ENCODE data around the gene PSMD1.
"Not testable (repeated sequence)": the region's sequence is repeated elsewhere in the genome, so short reads cannot be mapped to it uniquely, and the experiment has no call there.

The PSMD1 gene

DNA sequence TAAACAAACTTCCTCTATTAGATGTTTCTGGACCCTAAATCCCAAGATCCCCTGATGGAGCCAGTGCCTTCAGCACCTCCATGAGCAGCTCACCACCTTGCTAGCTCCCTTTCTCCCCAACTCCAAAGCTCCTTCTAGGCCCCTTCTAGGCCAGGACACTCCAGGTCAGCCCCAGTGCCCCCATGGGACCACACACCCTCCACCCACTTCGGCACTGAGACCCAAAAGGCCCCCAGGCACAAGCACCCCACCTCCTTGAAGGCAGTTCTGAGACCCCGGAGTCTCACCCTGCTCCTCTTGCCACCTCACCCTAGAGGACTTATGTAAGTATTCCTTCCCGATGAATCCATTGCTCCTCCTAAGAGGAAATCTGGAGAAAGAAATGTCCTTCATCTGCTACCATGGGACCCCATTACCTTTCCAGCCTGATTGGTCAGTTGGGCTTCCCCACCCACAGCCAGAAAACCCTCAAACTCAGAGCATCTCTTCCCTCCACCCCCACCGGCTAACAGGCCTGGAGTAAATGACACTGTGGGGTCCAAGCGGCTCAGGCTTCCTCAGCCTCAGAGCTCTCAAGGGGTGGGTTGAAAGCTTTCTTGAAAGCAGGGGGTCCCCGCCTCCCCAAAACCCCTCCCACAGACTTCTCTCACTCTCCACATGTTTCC, 132.0 kb downstream of the PSMD1 start:
- DNase-seq = no peak

DNA sequence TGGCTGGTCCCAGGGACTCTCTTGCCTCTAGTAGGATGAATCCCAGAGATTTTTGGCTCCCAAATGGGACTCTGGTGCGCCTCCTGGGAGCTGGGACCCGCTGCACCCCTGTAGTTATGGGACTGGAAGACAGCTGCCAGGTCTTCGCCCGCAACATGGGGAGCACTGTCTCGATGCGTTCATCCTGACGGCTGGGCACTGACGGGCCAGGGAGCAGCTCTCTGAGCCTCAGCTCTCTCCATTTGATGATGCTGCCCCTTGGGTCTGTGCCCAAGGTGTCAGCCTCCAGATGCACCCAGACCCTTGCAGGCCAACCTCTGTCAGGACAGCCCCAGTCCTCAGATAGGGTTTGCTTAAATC, 132.5 kb downstream of the PSMD1 start:
- DNase-seq = no peak

DNA sequence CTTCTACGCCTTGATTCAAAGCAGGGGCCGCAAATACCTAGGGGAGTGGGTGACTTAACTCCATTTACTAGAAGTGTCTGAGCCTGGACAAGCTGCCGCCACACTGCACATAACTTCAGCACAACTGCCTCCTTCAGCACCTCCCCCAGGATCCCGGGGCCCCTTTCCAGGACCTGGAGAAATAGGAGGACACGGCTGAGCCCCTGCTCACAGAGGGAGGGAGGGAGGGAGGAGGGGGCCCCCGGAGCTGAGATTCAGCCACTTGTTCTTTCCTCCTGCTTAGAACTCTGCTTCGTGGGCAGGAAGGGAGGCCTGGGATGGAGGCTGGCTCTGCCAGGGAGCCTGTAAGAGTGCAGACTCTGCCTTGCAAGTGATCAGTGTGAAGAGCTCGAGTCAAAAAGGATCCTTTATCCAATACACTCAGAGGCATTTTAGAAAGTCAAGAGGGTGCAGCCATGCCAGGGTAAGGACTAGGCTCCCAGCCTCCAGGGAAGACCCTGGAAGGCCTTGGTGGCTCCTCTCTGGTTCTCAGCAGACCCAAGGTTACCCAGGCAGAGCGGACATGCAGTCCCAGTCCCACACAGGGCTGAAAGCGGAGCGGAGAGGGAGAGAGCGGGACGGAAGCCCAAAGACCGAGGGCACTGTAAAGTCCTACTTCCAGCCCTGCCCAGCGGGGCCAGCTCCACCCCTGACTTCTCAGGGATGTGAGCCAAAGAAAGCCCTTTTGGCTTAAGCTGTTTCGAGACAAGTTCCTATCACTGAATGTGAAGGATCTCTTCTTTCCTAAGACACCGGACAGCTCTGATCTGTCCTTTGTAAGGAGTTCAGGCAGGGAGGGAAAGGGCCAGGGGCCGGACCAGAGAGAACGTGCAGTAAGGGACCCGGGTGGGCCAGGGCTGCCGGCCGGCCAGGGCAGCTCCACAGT, 133.2 kb downstream of the PSMD1 start:
- DNase-seq = peak; percentile 35

DNA sequence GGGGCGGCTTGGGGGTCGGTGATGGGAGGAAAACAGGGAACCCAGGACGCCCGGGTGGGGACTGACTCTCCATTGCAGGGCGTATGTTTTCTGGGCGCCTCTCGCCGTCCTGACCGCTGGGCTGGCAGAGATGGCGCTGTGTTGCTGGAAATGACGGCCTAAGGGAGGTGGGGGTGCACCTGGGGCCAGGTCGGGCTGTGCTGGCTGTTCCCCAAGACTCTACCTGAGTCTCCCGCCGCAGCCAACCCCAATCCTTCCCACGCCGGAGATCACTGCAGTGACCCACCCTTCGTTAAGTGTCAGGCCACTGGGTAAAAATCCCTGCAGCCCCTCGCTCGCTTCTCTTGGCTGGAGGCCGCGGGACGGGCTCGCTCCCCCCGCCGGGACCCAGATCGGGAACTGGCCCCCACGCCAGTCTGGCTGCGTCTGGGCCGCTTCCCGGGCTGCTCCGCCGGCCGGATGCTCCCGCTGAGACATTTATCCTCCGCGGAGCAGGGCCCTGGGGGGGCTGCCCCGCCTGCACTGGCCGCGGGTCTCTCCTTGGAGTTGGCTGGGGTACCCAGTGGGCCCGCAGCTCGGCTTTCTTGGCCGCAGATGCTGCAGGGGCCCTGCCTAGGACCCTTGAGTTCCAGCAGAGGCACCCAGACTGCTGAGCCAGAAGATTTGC, 134.0 kb downstream of the PSMD1 start:
- DNase-seq = peak; percentile 69

DNA sequence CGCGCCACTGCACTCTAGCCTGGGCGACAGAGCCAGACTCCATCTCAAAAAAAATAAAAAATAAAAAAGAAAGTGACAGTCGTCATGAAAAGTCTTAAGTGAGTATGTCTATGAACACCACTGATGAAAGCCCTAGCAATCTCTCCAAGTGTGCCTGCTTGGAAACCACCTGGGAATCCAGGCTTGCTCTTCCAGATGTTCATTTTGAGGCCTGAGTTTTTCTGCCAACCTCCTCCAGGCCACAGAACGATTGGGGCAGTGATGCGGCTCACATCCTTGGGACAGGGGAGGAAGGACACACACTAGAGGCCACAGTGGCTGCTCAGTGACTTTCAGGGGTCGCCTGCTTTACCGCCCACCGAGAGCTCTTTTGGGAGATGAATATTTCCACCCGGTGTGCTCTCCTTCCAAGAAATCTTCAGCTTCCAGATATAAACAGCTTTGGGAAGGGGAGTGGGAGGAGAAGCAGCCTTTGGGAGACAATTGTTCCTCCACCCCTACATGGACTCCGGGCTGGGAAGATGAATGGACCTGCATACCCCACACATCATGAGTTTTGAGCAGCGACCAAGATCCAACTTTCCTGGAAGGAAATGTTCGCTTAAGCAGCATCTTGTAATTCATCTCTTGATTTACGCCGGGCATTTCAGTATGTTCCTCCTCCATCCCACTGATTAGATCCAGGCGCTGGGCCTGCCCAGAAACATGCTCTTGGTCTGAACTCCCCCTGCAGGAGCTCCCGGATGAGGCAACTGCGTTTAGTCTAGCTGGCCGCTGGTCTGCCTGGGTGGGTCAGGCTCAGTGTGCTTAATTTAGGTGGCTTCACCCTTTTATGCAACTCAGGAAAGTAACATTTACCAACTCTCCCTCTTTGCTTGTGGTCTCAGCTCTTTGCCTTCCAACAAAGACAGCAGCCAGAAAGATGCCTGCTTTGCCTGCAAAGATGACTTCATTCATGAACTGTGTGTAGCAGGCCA, 135.5 kb downstream of the PSMD1 start:
- DNase-seq = peak; percentile 94

DNA sequence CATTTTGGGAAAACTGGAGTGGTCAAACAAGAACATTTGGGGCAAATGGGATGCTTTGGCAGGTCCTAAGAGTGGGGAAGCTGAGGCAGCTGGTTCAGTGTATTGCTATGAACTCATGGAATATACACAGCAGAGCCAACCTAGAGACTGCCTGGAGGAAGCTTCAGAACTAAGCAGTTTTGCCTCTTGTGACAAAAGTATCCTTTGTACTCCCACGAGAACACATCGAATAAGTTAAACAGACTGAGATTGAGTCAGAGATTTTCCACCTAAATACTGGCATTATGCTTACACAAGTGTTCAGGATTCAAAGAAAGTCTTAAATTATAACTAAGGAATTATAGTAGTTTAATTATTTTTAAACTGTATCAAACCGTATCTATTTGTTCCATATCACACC, 136.5 kb downstream of the PSMD1 start:
- DNase-seq = no peak

DNA sequence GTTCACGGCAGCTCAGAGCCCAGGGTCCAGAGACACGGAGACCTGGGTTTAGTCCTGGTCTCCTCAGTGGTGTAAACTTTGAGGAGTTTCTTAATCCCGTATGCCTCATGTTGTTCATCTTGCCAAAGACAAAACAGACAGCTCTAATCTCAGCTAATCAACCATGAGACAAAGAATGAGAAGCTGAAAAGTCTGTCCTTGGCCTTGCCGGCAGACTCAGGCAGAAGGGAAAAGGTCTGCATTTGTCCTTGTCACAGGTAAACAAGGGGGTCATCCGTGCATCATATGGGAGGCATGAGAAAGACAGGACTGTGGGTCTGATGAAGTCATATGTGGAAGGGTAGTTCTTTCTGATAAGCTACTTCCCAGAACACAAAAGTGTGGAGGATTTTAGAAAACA, 139.9 kb downstream of the PSMD1 start:
- no peak for DNase-seq

DNA sequence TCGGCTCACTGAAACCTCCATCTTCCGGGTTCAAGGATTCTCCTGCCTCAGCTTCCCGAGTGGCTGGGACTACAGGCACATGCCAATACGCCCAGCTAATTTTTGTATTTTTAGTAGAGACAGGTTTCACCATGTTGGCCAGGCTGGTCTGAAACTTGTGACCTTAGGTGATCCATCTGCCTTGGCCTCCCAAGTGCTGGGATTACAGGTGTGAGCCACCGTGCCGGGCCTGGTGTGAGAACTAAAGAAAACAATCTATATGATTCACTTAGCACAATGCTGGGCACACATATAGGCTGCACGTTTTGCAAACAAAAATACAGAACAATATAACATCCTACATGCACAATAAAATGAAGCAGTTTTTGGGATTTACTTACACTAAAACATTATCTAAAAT, 140.5 kb downstream of the PSMD1 start:
- DNase-seq = not testable (repeated sequence)

DNA sequence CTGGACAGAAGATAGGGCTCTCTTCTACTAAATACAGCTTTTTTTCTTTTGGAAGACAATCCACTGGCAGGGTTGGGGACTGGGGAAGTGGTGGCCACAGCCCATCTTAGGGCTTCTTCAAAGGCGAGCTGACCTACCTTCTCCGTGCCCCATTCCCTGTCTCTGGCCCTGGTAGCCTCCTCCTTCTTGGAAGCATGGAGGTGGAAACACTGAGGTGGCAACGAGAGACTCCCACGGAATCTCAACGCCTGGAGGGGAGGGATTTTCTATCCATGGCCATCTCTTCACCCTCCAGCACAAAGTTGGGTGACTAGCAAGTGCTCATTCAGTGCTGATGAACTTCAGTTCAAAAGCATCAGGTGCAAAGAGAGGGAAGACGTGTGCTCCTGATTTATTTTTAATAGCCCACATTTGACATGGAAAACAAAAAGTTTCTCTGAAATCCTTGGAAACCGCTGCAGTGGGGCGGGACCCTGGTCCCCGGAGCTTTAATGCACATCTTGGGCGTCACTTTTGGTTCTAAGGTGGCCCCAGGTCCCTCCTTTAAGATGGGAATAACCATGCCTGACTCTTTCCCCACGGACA, 141.1 kb downstream of the PSMD1 start:
- DNase-seq = no peak

DNA sequence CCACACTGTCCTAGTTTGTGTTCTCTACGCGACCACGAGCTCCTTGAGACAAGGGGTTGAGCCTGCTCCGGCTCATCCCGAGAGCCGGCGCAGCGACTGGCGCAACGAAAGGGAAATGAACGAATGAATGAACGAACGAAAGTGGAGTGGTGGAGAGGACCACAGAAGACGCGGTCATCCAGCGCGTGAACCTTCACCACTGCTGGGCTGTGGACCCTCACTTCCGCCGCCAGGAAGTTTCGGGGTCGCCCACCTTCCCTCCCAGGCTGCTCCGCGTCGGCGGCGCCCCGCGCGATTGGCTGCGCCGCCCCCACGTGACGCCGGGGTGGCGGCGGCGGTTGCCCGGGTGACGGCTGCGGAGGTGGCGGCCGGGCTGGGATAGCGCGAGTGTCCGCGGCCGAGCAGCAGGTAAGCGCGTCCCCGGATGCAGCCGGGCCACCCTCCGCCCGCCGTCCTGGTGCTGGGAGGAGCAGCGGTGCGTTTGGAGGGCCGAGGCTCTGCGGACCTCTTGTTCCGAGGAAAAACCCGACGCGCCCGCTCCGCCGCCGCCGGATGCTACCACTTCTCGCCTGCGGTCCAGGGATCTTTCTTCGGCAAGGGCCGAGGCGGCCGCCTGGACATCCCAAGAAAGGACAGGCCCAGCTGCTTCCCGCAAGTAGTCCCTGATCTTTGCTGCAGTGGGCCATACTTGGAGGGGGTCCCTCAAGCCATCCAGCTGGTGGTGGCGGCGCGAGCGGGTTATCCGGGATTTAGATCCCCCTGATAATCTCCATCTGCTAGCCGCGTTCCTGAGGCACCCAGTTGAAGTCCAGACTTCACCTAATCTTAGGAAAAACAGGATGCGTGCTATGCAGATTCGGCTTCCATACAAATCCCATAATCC, 141.9 kb downstream of the PSMD1 start, which contains the start of gene ARMC9:
Gene ARMC9 (plus strand): TSS at position 341 of the 883 bp plus-strand sequence. CDS start 7,608 bp downstream, outside the sequence.
- DNase-seq = peak; percentile 63

DNA sequence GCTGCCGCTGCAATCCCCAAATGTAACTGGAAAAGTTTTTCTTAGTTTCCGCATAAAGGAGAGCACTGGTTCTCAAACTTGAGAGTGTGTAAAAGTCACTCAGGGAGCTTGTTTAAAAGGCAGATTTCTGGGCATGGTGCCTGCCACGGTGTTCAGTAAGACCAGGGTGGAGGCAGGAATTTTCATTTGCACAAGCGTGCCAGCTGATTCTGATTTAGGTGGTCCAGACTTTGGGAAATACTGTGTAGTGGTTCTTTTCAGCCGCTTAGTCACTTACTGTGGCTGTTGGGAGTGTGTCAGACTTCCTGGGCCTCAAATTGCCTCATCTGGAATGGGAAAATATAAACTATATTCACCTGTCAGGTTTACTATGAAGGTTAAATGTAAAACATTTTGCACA, 142.6 kb downstream of the PSMD1 start:
- DNase-seq = peak; percentile 65

DNA sequence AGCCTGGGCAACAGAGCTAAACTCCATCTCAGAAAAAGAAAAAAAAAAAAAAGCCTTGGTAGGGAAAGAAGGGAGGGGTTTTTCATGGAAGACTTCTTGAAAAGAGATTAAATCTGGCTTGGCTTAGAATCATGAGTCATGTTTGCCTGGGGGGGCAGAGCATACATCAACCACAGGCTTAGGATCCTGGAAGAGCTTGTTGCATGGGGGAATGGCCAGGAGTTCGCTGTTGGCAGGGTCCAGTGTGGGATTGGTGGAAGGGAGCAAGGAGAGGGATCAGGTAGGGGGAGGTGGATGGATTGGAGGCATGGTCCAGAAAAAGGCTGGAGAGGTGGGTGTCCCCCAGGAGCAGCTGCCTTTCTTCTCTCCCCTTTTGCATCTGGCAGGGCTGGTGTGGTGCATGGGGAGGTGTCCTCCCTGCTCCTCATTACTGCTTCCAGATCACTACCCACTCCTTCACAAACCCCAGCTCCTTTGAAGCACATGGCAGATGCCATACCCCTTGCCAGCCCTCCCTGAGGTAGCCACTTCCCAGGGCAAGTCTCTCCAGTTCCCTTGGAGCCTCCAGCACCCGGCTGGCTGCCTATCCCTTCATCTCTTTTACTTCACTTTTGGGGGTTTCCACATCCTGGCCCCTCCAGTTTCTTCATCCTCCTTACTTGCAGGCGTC, 144.3 kb downstream of the PSMD1 start:
- DNase-seq = peak; percentile 77

DNA sequence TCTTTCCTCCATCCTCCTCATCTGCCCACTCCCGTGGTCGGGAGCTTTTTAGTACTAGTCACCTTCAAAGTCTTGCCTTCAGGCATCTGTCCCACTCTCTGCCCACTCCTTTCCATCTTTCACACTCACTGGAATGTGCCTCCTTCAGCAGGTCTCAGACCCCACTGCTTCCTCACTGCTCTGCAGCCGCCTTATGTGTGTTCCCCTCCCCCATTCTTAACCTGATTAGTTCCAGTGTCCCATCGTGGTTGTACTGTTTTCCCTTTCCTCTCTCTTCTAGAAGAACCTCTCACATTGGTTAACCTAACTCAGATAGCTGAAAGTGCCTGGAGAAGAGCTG, 144.8 kb downstream of the PSMD1 start:
- DNase-seq = no peak

DNA sequence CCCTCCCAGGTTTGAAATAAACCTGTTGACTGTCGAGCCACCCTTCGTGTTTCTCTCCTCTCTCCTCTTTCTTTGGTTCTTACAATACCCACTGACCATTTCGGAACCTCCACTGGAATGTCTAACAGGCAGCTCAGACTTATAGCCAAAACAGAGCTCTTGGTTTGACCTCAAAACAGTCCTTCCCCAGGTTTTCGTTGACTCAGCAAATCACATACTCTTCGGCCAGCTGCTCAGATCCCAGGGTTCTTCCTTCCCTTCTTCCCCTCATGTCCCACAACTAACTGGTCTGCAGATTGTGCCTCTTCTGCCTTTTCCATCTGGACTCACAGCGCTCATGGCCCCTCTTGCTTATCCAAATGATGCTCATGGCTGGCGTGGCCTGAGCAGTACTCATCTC, 146.4 kb downstream of the PSMD1 start:
- no peak for DNase-seq

DNA sequence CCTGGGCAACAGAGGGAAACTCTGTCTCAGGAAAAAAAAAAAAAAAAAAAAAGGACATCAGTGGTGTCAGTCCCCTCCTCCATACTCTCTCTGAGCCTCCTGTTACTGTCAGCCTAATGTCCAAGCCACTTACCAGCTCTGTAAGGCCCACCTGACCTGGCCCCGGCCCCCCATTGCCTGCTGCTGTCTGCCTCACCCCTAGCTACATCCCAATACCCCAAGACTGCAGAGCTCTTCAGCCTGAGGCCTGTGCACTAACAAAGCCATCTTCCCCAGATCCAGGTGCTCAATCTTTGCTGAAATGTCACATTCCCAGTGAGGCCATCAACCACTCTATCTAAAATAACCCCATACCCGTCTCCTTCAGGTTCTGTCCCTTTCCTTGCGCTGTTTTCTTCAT, 147.5 kb downstream of the PSMD1 start:
- DNase-seq = no peak

DNA sequence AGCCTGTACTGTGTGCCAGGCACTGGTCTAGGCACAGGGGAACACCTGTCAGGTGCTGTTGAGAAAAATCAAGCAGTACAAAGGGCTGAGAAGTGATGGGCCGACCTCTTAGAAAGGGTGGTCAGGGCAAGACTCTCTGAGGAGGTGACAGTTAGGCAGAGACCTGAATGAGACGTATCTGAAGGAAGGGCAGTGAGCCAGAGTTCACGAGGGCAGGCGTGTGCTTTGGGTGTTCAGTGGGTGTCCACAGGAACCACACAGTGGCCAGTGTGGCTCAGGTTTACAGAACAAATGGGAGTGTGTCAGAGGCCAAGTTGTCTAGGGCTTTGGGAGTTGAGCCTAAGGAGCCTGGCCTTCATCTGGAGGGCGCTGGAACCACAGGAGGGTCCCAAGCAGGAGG, 147.9 kb downstream of the PSMD1 start:
- no peak for DNase-seq

DNA sequence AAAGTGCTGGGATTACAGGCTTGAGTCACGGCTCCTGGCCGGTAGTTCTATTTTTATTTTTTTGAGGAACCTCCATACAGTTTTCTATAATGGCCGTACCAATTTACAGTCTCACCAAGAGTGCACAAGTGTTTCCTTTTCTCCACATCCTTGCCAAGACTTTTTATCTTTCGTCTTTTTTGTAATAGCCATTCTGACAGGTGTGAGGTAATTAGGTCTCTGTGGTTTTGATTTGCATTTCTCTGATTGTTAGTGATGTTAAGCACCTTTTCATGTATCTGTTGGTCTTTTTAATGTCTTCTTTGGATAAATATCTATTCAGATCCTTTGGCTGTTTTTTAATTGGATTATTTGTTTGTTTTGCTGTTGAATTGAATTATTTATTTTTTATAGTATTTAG, 151.1 kb downstream of the PSMD1 start:
- no peak for DNase-seq

DNA sequence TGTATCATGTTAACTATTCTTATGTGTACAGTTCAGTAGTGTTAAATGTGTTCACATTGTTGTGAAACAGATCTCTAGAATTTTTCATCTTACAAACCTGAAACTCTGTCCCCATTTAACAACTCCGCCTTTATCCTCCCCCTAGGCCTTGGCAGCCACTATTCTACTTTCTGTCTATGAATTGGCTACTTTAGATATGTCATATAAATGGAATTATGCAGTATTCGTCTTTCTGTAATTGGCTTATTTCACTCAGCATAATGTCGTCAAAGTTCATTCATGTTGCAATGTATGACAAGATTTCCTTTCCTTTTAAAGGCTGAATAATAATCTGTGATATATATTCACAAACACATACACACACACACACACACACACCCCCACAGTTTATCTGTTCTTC, 154.1 kb downstream of the PSMD1 start:
- DNase-seq = no peak

DNA sequence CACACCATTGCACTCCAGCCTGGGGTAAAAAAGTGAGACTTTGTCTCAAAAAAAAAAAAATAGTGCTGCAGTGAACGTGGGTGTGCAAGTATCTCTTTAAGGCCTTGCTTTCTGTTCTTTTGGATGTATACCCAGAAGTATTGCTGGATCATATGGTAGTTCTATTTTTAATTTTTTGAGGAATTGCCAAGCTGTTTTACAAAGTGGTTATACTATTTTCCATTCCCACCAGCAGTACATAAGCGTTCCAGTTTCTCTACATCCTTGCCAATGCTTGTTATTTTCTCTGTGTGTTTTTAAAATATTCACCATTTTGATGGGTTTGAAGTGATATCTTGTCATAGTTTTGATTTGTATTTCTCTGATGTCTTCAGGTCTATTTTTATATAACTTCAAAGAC, 154.8 kb downstream of the PSMD1 start:
- peak; percentile 62 for DNase-seq

DNA sequence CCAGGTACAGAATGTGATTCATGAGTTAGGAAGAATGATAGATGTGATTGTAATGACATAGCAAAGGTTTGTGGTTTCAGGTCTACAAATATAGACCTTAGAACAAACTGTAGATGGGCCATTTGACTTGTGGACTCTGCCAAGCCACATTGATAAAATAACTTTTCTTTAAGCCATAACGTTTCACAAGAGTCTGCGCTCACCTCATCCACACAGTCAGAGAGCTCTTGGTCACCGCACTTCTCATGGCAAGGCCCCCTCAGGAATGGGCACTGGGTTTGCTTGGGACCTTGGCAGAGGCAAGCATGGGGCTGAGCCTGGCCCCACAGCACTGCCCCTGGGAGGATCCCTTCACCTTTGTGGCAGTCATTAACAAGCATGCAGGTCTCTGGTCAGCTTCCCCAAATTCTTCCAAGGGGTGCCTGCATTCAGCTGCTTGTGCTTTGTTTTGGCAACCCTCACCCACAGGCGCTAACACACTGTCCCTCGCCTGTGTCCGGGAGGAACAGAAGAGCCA, 155.7 kb downstream of the PSMD1 start:
- peak; percentile 82 for DNase-seq

All from fibroblast of upper back skin (primary cell).